Chondrocyte (in vitro differentiated cells): Measurements from ENCODE around the gene TTLL12. TPM values are rescaled to one million over a fixed set of nuclear protein-coding genes. Genes with fewer than 3 reads are reported as not detected.

Experiments
- DNase-seq: peaks from one replicate; pipeline ENCODE4 v3.0.0; 2021; ENCODE audit warnings: mixed read lengths, low spot score
- H3K27ac Mint-ChIP-seq: one replicate; pipeline ENCODE4 v1.8.0; 2021; ENCODE audit warnings: mild to moderate bottlenecking, moderate library complexity, mixed read lengths; ENCODE audit not compliant: unreplicated experiment
- H3K27me3 Mint-ChIP-seq: 2 replicates; pipeline ENCODE4 v1.8.0; 2021; ENCODE audit warnings: low read depth, mixed read lengths
- H3K36me3 Mint-ChIP-seq: 2 replicates; pipeline ENCODE4 v1.8.0; 2021; ENCODE audit warnings: low read depth, mixed read lengths
- H3K4me1 Mint-ChIP-seq: 2 replicates; pipeline ENCODE4 v1.8.0; 2021; ENCODE audit warnings: low read depth, mild to moderate bottlenecking, mixed read lengths
- H3K4me3 Mint-ChIP-seq: one replicate; pipeline ENCODE4 v1.8.0; 2021; ENCODE audit warnings: mild to moderate bottlenecking, moderate library complexity, mixed read lengths; ENCODE audit not compliant: unreplicated experiment
- H3K9me3 Mint-ChIP-seq: 2 replicates; pipeline ENCODE4 v1.8.0; 2021; ENCODE audit warnings: low read depth, mixed read lengths
- CTCF ChIP-seq: fragments of 200-600 bp; sonication (generic); IDR thresholded peaks from 2 replicates; pipeline ENCODE4 v1.5.0; 2021; ENCODE audit warnings: antibody characterized with exemption, mild to moderate bottlenecking, moderate library complexity
- total RNA-seq: library from RNA; stranded (reverse); gene quantifications from 3 replicates; pipeline ENCODE4 v1.2.1, GENCODE V29; 2021

Gene TTLL12
- total RNA-seq, 1 donor from 2014 or later, result 35.6 TPM

DNA sequence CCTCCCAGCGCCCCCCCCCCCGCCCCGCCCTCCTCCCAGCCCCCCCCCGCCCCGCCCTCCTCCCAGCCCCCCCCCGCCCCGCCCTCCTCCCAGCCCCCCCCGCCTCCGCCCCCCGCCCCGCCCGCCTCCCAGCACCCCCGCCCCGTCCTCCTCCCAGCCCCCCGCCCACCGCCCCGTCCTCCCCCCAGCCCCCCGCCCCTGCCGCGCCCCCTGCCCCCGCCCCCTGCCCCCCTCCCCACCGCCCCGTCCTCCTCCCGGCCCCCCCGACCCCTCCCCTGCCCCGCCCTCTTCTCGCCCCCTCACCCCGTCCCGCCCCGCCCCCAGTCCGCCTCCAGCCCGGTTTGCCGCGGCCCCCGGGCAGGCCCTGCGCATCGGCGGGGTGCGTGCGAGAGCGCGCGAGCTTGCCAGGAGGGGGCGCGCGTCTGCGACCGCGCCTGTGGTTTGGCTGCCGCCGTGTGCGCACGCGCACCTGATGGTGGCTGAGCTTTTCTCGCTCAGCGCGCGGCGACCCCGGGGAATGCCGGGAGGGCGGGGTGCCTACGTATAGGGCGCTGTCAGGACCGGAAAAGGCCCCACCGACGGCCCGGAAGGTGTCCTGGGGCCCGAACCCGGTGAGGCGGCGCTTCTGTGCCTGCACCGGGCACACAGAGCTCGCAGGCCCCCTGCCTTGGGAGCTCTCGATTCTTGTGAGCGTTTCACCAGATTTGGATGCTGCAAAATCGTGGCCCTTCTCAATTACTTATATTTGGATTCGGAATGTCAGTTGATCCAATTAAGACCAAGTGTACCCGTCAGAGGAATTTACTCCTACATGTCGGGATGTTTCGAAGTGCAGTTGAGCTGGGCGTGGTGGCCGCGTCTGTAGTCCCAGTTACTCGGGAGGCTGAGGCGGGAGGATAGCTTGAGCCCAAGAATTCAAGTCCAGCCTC lies 501 bp upstream of the TTLL12 start:
- H3K9me3 Mint-ChIP-seq, result no peaks in the 10 kb centered on the region
- peaks cover 27% of the 10 kb centered on the region for H3K4me1 Mint-ChIP-seq
- H3K27me3 Mint-ChIP-seq, result no peaks in the 10 kb centered on the region
- peaks cover 2% of the 10 kb centered on the region for H3K36me3 Mint-ChIP-seq
- peak; percentile 96 for DNase-seq
- H3K4me3 Mint-ChIP-seq, result peak overlapping the region; percentile 72
- H3K27ac Mint-ChIP-seq, result peak overlapping the region; percentile 91
- TF ChIP-seq CTCF, result peak; percentile 81

GRCh38 chr22:43185860-43186261 lies 1.1 kb downstream of the TTLL12 start:
- Mint-ChIP-seq H3K4me3 (peak overlapping the region; percentile 74), H3K27ac (peak overlapping the region; percentile 65), H3K36me3 (peaks cover 3% of the 10 kb centered on the region), H3K4me1 (peaks cover 27% of the 10 kb centered on the region), H3K27me3 (no peaks in the 10 kb centered on the region), H3K9me3 (no peaks in the 10 kb centered on the region)
- TF ChIP-seq CTCF, result no peak
- peak; percentile 50 for DNase-seq

DNA sequence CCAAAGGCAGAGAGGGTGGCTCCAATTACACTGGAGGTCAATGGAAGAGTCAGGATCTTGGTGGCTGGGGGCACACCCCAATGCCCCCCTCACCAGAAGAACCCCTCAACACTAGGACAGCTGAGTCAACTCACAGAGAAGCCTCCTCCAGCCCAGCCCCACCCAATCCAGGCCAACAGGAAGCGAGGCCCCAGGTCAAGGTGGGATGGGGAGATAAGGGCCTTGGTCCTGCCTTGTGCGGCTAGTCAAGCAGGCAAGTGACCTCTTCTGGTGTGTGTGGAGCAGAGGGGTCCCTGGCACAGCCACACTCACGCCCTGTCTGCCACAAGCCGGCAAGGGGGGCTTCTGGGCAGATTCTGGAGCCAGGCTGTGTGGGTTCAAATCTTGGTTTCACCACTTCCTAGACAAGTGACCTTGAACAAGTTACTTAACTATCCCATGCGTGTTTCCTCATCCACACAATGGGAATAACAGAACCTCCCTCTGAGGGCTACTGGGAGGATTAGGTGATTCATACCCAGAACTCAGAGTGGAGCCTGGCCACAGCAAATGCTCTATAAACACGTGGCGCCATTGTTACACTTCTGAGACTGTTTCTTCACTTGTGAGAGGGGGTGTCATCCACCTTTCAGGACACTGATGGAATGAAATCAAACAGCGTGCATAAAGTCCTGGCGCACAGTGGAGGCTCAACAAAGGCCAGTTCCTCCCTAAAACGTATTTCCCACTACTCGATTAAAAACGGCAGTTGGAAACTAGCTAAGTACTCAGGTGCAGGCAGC lies 3.2 kb downstream of the TTLL12 start:
- TF ChIP-seq CTCF, result no peak
- peak; percentile 47 for DNase-seq
- no peaks in the 10 kb centered on the region for H3K27me3 Mint-ChIP-seq
- H3K9me3 Mint-ChIP-seq, result no peaks in the 10 kb centered on the region
- peaks cover 8% of the 10 kb centered on the region for H3K36me3 Mint-ChIP-seq
- H3K4me3 Mint-ChIP-seq, result no peak overlapping the region
- H3K27ac Mint-ChIP-seq, result no peak overlapping the region
- H3K4me1 Mint-ChIP-seq, result peaks cover 27% of the 10 kb centered on the region

GRCh38 chr22:43182726-43183125 lies 4.2 kb downstream of the TTLL12 start:
- peaks cover 22% of the 10 kb centered on the region for H3K4me1 Mint-ChIP-seq
- H3K27ac Mint-ChIP-seq, result no peak overlapping the region
- no peaks in the 10 kb centered on the region for H3K27me3 Mint-ChIP-seq
- H3K36me3 Mint-ChIP-seq, result peaks cover 11% of the 10 kb centered on the region
- H3K9me3 Mint-ChIP-seq, result no peaks in the 10 kb centered on the region
- H3K4me3 Mint-ChIP-seq, result no peak overlapping the region
- no peak for TF ChIP-seq CTCF
- DNase-seq, result peak; percentile 83

- H3K27ac Mint-ChIP-seq, result no peak overlapping the region
- H3K4me3 Mint-ChIP-seq, result no peak overlapping the region
- no peak for TF ChIP-seq CTCF
- no peaks in the 10 kb centered on the region for H3K9me3 Mint-ChIP-seq
- H3K27me3 Mint-ChIP-seq, result no peaks in the 10 kb centered on the region
- peak; percentile 73 for DNase-seq
- peaks cover 11% of the 10 kb centered on the region for H3K36me3 Mint-ChIP-seq
- H3K4me1 Mint-ChIP-seq, result peaks cover 21% of the 10 kb centered on the region
These were observed 4.8 kb downstream of the TTLL12 start for GRCh38 chr22:43182118-43182517.
